Hair follicle dermal papilla cell (primary cell): ENCODE data around the gene CGA. TPM values are rescaled to one million over a fixed set of nuclear protein-coding genes. Genes with fewer than 3 reads are reported as not detected.

Experiments
- total RNA-seq: library from RNA; depleted of rRNA; stranded (reverse); fragments of >200 nt; gene quantifications from 2 replicates; pipeline ENCODE4 v1.2.3, GENCODE V29; 2012

Gene CGA
- not detected in 2 replicates for total RNA-seq

GRCh38 chr6:87095087-87095509 is at the start of gene CGA:
CGA (minus strand) TSS chr6:87095106; CDS start chr6:87088200, 6,906 bp downstream.

Other genes with a start within 250 kb of the CGA start
- gene HTR1E, start 157.6 kb downstream of the CGA start, total RNA-seq, result not detected in 2 replicates
- 38.1 and 49.2 TPM in 2 replicates for gene ZNF292, start 60.5 kb upstream of the CGA start, total RNA-seq
- gene SMIM8, start 227.5 kb upstream of the CGA start, total RNA-seq, result 4.6 and 8.0 TPM in 2 replicates
- gene GJB7, start 234.2 kb upstream of the CGA start, total RNA-seq, result not detected in 2 replicates
- gene C6orf163, start 249.7 kb upstream of the CGA start, total RNA-seq, result 1.3 and 3.4 TPM in 2 replicates